HepG2 (cell line): Measurements from ENCODE around the gene B3GALNT2. TPM values are rescaled to one million over a fixed set of nuclear protein-coding genes. Genes with fewer than 3 reads are reported as not detected.
A peak's percentile ranks its signal among the peaks of the same experiment; 100 is the strongest.

ENCODE experiments used
- ASH2L ChIP-seq: fragments of 300-600, 200-600 bp; sonication (generic); IDR thresholded peaks from 2 replicates; pipeline ENCODE4 v1.7.0; 2017; ENCODE audit warnings: low read depth, mild to moderate bottlenecking, moderate library complexity, mixed read lengths, low read length; ENCODE audit not compliant: insufficient read length
- CSRNP1 ChIP-seq: sonication (generic); formaldehyde crosslinking; IDR thresholded peaks from 2 replicates; pipeline ENCODE4 v1.8.1; 2023; ENCODE audit warnings: mild to moderate bottlenecking, missing genetic modification reagents
- EED ChIP-seq: sonication (generic); formaldehyde crosslinking; IDR thresholded peaks from 2 replicates; pipeline ENCODE4 v1.5.0; 2020; ENCODE audit warnings: mild to moderate bottlenecking, missing genetic modification reagents
- KAT2B ChIP-seq: fragments of 150-350 bp; IDR thresholded peaks from 2 replicates; pipeline ENCODE4 v1.6.1; 2014; ENCODE audit warnings: low read depth, low read length, borderline replicate concordance
- NRL ChIP-seq: sonication (generic); formaldehyde crosslinking; IDR thresholded peaks from 2 replicates; pipeline ENCODE4 v1.5.0; 2020; ENCODE audit warnings: missing genetic modification reagents, mild to moderate bottlenecking, moderate library complexity, borderline replicate concordance
- PAXIP1 ChIP-seq: sonication (generic); formaldehyde crosslinking; conservative IDR thresholded peaks from 2 replicates; pipeline ENCODE4 v1.4.0; 2020; ENCODE audit warnings: mild to moderate bottlenecking, missing genetic modification reagents, moderate library complexity
- POGK ChIP-seq: sonication (generic); formaldehyde crosslinking; conservative IDR thresholded peaks from 2 replicates; pipeline ENCODE4 v1.8.0; 2022; ENCODE audit warnings: mild to moderate bottlenecking, moderate library complexity, missing genetic modification reagents
- PPARG ChIP-seq: conservative IDR thresholded peaks from 2 replicates; pipeline ENCODE4 v1.6.1; 2016; ENCODE audit warnings: missing biosample characterization, missing genetic modification reagents
- PRMT3 ChIP-seq: sonication (generic); formaldehyde crosslinking; IDR thresholded peaks from 2 replicates; pipeline ENCODE4 v1.8.1; 2022; ENCODE audit warnings: low read depth, mild to moderate bottlenecking, moderate library complexity, missing genetic modification reagents, borderline replicate concordance
- ZBTB26 ChIP-seq: IDR thresholded peaks from 2 replicates; pipeline ENCODE4 v1.6.1; 2016; ENCODE audit warnings: missing compliant biosample characterization, missing genetic modification reagents, borderline replicate concordance
- ZBTB42 ChIP-seq: sonication (generic); formaldehyde crosslinking; IDR thresholded peaks from 2 replicates; pipeline ENCODE4 v1.5.0; 2020; ENCODE audit warnings: mild to moderate bottlenecking, missing genetic modification reagents
- ZC3H13 ChIP-seq: sonication (generic); formaldehyde crosslinking; IDR thresholded peaks from 2 replicates; pipeline ENCODE4 v1.8.1; 2023; ENCODE audit warnings: mild to moderate bottlenecking, missing genetic modification reagents, moderate library complexity
- ZMYM3 ChIP-seq: sonication (generic); formaldehyde crosslinking; IDR thresholded peaks from 2 replicates; pipeline ENCODE4 v1.5.1; 2020; ENCODE audit warnings: mild to moderate bottlenecking, missing genetic modification reagents
- ZNF333 ChIP-seq: sonication (generic); formaldehyde crosslinking; IDR thresholded peaks from 2 replicates; pipeline ENCODE4 v1.4.0; 2020; ENCODE audit warnings: mild to moderate bottlenecking, missing genetic modification reagents, borderline replicate concordance
- ZNF703 ChIP-seq: sonication (generic); formaldehyde crosslinking; IDR thresholded peaks from 2 replicates; pipeline ENCODE4 v1.5.1; 2020; ENCODE audit warnings: missing genetic modification reagents, mild to moderate bottlenecking, moderate library complexity, borderline replicate concordance
- ZXDC ChIP-seq: sonication (generic); formaldehyde crosslinking; IDR thresholded peaks from 2 replicates; pipeline ENCODE4 v1.5.0; 2020; ENCODE audit warnings: mild to moderate bottlenecking, missing genetic modification reagents
- polyA plus RNA-seq, 8 experiments: library from polyadenylated mRNA; depleted of rRNA in 3 of 8; stranded (reverse) in 7 of 8; unstranded in 1 of 8; fragments of >200 nt; fragmentation: Illumina TruSeq in 4 of 8; extraction: Trizol in 4 of 8; gene quantifications; 2 replicates each; pipeline versions ENCODE4 v1.2.1 to v1.2.3, GENCODE V29; 2011 to 2016; ENCODE audit warnings: low read depth in 4 of 8, missing spikeins in 1 of 8, mixed read lengths in 1 of 8; ENCODE audit not compliant: insufficient read depth in 1 of 8
- total RNA-seq, 5 experiments: library from RNA; depleted of rRNA; stranded (reverse); fragments of >200 nt; fragmentation: Illumina TruSeq; extraction: Trizol; gene quantifications; 2 replicates each; pipeline ENCODE4 v1.2.3, GENCODE V29; 2016; ENCODE audit warnings: low read depth in 1 of 5

The B3GALNT2 gene
- total and polyA plus RNA-seq, 2 of the 13 experiments (the other 11 are each of a cell fraction or from before 2014, with no cell fraction given) = 16.5 to 28.9 TPM

- TF ChIP-seq EED (CRISPR knock-in tag) = peak; percentile 73
- no peak for TF ChIP-seq KAT2B
- no peak; the same call in 1 of the 2 replicates for TF ChIP-seq CSRNP1 (CRISPR knock-in tag)
- TF ChIP-seq NRL (CRISPR knock-in tag) = peak; percentile 69; the same call in 1 of the 2 replicates
- no peak; the same call in 1 of the 2 replicates for TF ChIP-seq ZMYM3 (CRISPR knock-in tag)
- peak; percentile 21 for TF ChIP-seq ASH2L
- no peak for TF ChIP-seq ZNF703 (CRISPR knock-in tag)
- TF ChIP-seq PPARG (CRISPR knock-in tag) = no peak; the same call in 1 of the 2 replicates
- peak; percentile 74; the same call in 1 of the 2 replicates for TF ChIP-seq ZXDC (CRISPR knock-in tag)
- TF ChIP-seq ZBTB26 (CRISPR knock-in tag) = peak; percentile 81
- TF ChIP-seq PAXIP1 (CRISPR knock-in tag) = peak; percentile 31; the same call in 1 of the 2 replicates
- peak; percentile 65; the same call in 1 of the 2 replicates for TF ChIP-seq ZC3H13 (CRISPR knock-in tag)
- no peak; the same call in 1 of the 2 replicates for TF ChIP-seq PRMT3 (CRISPR knock-in tag)
- peak; percentile 90 for TF ChIP-seq POGK (CRISPR knock-in tag)
- peak; percentile 1; the same call in 1 of the 2 replicates for TF ChIP-seq ZBTB42
- 0 out of 2 replicates have a peak, but pooled peaks have one; percentile 66 for TF ChIP-seq ZNF333 (CRISPR knock-in tag)
Observed at GRCh38 chr1:235504494-235505222, 406 bp upstream of the B3GALNT2 start (continued).
